Measurements from ENCODE around the gene ARL3.

ARL3 gene

GRCh38 chr10:102679596-102679995 lies 34.6 kb downstream of the ARL3 start:
- TF ChIP-seq TCF4 (CRISPR knock-in tag; IDR thresholded peaks at IDR 0.05; ENCODE audit: borderline replicate concordance) (no peak), ZC3H10 (CRISPR knock-in tag; IDR thresholded peaks at IDR 0.05) (no peak), PPARA (CRISPR knock-in tag; IDR thresholded peaks at IDR 0.05; ENCODE audit: borderline replicate concordance) (no peak), TSHZ2 (CRISPR knock-in tag; IDR thresholded peaks at IDR 0.05) (no peak)

GRCh38 chr10:102678842-102679289 lies 35.3 kb downstream of the ARL3 start:
- TF ChIP-seq GLIS3 (CRISPR knock-in tag; IDR thresholded peaks at IDR 0.05): no peak
- no peak for TF ChIP-seq RARB (CRISPR knock-in tag; IDR thresholded peaks at IDR 0.05)
- TF ChIP-seq ARNTL (CRISPR knock-in tag; IDR thresholded peaks at IDR 0.05; ENCODE audit: borderline replicate concordance, low read depth): no peak
- TF ChIP-seq, protein P1, sequence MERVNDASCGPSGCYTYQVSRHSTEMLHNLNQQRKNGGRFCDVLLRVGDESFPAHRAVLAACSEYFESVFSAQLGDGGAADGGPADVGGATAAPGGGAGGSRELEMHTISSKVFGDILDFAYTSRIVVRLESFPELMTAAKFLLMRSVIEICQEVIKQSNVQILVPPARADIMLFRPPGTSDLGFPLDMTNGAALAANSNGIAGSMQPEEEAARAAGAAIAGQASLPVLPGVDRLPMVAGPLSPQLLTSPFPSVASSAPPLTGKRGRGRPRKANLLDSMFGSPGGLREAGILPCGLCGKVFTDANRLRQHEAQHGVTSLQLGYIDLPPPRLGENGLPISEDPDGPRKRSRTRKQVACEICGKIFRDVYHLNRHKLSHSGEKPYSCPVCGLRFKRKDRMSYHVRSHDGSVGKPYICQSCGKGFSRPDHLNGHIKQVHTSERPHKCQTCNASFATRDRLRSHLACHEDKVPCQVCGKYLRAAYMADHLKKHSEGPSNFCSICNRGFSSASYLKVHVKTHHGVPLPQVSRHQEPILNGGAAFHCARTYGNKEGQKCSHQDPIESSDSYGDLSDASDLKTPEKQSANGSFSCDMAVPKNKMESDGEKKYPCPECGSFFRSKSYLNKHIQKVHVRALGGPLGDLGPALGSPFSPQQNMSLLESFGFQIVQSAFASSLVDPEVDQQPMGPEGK (CRISPR knock-in tag; IDR thresholded peaks at IDR 0.05; ENCODE audit: borderline replicate concordance): no peak
- TF ChIP-seq ESRRG (CRISPR knock-in tag; IDR thresholded peaks at IDR 0.05): no peak
- peak; percentile 38; the same call in 1 of the 2 replicates for TF ChIP-seq TCF4 (CRISPR knock-in tag; IDR thresholded peaks at IDR 0.05; ENCODE audit: borderline replicate concordance)
- TF ChIP-seq ZFP3 (CRISPR knock-in tag; IDR thresholded peaks at IDR 0.05): no peak
- 0 out of 2 replicates have a peak, but pooled peaks have one; percentile 31 for TF ChIP-seq ZNF8 (CRISPR knock-in tag; IDR thresholded peaks at IDR 0.05)
- TF ChIP-seq OSR1 (CRISPR knock-in tag; IDR thresholded peaks at IDR 0.05): no peak
- no peak for TF ChIP-seq ZFP30 (CRISPR knock-in tag; IDR thresholded peaks at IDR 0.05)
- no peak for TF ChIP-seq ZNF70 (CRISPR knock-in tag; IDR thresholded peaks at IDR 0.05)
- peak; percentile 73 for ATAC-seq

More at GRCh38 chr10:102679596-102679995, 34.6 kb downstream of the ARL3 start:
- ATAC-seq: no peak

- no peak for ATAC-seq
- TF ChIP-seq SNAI2 (CRISPR knock-in tag; IDR thresholded peaks at IDR 0.05): no peak
- TF ChIP-seq TSHZ2 (CRISPR knock-in tag; IDR thresholded peaks at IDR 0.05): no peak
- TF ChIP-seq, protein P2, sequence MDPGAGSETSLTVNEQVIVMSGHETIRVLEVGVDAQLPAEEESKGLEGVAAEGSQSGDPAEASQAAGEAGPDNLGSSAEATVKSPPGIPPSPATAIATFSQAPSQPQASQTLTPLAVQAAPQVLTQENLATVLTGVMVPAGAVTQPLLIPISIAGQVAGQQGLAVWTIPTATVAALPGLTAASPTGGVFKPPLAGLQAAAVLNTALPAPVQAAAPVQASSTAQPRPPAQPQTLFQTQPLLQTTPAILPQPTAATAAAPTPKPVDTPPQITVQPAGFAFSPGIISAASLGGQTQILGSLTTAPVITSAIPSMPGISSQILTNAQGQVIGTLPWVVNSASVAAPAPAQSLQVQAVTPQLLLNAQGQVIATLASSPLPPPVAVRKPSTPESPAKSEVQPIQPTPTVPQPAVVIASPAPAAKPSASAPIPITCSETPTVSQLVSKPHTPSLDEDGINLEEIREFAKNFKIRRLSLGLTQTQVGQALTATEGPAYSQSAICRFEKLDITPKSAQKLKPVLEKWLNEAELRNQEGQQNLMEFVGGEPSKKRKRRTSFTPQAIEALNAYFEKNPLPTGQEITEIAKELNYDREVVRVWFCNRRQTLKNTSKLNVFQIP (CRISPR knock-in tag; IDR thresholded peaks at IDR 0.05; ENCODE audit: borderline replicate concordance, low read depth): no peak
- no peak for TF ChIP-seq TCF4 (CRISPR knock-in tag; IDR thresholded peaks at IDR 0.05; ENCODE audit: borderline replicate concordance)
- no peak for TF ChIP-seq OSR1 (CRISPR knock-in tag; IDR thresholded peaks at IDR 0.05)
- no peak for TF ChIP-seq ARNTL (CRISPR knock-in tag; IDR thresholded peaks at IDR 0.05; ENCODE audit: borderline replicate concordance, low read depth)
- no peak for TF ChIP-seq CSDC2 (CRISPR knock-in tag; IDR thresholded peaks at IDR 0.05)
- TF ChIP-seq BACH2 (CRISPR knock-in tag; IDR thresholded peaks at IDR 0.05; ENCODE audit: borderline replicate concordance): no peak
- no peak for TF ChIP-seq ISL1 (CRISPR knock-in tag; IDR thresholded peaks at IDR 0.05)
- TF ChIP-seq ZFP3 (CRISPR knock-in tag; IDR thresholded peaks at IDR 0.05): no peak
- no peak for TF ChIP-seq RARB (CRISPR knock-in tag; IDR thresholded peaks at IDR 0.05)
These were observed 36.2 kb downstream of the ARL3 start for GRCh38 chr10:102678068-102678400.

Measured in SK-N-SH treated with all-trans-retinoic acid at 6 μM for 48 hours (cell line).